Hepatocyte (in vitro differentiated cells): ENCODE results near the gene RABGAP1L.

Source experiments
- EZH2 ChIP-seq: fragments of 200-600 bp; sonication (generic); IDR thresholded peaks from 2 replicates; pipeline ENCODE4 v1.6.1; 2016; ENCODE audit warnings: antibody characterized with exemption, mild to moderate bottlenecking, borderline replicate concordance
- EZH2phosphoT487 ChIP-seq: fragments of 200-600 bp; sonication (generic); IDR thresholded peaks from one replicate; pipeline ENCODE4 v1.6.1; 2018; ENCODE audit warnings: antibody characterized with exemption, mild to moderate bottlenecking, low read depth, moderate library complexity; ENCODE audit not compliant: unreplicated experiment, severe bottlenecking

- TF ChIP-seq EZH2 (no peak), EZH2phosphoT487 (no peak)
These were observed 83.5 kb downstream of the RABGAP1L start for GRCh38 chr1:174242856-174243255.
